ENCODE measurements around the gene AKAP12.

AKAP12 gene

DNA sequence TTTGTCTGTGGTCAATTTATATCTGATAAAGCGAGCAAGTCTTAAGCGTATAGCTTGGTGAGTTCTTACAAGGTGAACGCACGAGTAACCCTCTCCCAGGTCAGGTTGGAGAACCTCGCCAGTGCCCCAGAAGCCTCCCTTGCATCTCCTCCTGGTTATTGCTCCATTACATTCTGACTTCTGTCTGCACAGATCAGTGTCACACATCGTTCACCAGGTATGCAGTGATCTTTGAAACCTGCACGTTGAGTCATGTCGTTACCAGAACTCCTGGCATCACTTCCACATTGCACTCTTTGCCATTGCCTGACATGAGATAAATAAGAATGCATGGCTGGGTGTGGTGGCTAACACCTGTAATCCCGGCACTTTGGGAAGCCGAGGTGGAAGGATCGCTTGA is 44.2 kb downstream of the AKAP12 start:
- no peak for DNase-seq

DNA sequence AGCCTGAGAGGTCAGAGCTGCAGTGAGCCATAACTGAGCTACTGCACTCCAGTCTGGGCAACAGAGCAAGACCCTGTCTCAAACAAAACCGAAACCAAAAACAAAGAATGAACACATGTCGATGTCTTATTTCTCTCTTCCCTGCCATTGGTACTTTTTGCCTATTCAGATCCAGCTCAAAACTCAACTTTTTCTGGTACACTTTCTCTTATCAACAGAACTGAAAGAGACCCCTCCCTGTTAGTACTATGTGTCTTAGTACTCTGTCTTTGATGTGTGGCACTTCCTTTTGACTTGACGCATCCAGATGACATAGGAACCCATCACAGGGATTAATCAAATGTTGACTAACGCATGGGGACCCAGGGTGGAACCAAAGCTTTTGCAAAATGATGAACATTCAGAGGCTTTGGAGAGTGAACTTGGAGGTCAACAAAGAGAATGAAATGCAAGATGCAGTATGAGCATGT is 44.8 kb downstream of the AKAP12 start:
- DNase-seq: no peak

DNA sequence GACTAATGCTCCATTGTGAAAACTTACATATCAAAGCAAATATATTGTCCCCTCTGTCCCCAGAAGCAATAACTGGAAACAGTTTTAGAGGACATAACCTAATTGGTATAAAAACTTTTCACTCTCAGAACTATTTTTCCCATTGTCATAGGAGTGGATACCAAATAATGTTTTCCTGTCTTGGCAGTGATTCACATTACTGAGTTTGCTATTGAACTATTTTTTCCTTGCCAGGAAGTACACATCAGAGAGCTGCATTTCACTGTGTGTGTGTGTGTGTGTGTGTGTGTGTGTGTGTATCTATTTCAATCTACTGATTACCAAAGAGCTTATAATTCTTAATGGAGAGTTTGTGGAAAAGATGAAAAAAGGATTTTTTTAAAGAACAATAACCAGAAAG is 45.4 kb downstream of the AKAP12 start:
- DNase-seq: no peak

DNA sequence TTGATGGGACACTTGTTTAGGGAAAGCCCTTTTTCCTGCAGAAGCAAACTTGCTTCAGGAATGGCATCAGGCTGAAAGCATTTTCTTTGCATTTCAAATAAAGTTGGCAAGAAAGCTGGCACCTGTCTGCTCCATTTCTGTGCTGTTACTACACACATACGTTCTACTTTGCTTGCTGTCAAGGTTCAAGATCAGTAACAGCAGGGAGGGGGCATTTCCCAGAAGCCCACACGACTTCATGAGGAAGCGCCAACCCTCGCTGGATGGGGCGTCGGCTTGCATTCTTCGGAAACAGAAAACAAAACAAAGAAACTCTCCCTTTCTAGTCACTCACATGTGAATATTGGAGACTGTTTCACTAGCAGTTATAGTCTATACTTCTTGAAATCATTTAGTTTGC is 46.4 kb downstream of the AKAP12 start:
- DNase-seq: no peak

DNA sequence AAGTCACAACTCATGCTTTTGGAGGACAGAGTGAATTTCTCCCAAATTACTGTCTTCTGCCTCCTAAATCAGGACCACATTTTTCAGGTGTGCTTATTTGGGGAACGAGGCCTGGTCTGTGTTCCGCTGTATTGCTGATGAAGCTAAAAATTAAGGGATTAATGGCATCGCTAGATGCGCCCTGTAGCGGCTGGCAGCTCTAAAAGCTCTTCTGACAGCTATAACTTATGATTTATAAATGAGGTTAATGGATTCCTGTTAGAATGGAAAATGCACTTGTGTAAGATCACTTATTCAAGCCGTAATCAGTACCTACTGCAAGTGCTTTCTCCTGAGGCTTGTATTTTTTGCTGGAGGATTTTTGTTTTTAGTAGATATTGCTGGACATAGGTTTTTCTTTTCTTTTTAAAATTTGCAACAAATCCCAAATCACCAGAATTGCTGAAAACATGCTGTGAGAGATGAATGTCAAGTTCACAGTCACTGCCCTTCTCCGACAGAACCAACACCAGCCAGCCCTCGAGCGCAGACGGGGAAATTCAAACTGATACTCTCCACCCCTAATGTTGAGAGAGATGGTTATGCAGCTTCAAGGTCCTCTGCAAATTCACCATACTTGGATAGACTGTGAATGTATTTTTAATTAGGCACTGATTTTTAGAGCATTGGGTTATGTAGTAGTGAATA is 49.1 kb downstream of the AKAP12 start:
- DNase-seq: no peak

DNA sequence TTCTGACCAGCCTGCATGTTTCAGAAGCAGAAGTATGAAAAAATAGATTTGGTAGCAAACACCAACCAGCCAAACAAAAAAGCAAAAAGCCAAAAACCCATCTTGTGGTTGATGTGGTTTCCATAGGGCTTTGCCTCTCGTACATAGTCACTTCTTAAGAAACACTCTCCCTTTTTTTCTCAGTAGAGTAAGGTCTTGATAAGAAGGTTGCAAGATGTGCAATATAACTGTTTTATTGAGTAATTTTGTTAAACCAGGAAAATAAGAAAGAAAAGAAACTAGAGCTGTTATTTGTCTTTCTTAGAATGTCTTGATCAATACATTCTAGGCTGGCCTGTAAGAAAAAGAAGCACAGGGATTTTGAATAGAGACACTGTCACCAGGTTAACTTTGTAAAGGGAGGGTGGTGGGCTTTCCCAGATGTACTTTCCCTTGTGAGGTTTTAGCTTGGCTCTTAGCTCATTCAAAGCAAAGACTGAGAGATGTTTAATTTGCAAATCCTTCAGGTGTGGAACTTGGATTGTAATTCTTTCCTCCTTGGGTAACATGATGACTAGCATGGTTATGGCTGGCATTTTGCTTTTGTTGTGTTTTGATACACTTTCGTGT is 49.7 kb downstream of the AKAP12 start:
- DNase-seq: no peak

DNA sequence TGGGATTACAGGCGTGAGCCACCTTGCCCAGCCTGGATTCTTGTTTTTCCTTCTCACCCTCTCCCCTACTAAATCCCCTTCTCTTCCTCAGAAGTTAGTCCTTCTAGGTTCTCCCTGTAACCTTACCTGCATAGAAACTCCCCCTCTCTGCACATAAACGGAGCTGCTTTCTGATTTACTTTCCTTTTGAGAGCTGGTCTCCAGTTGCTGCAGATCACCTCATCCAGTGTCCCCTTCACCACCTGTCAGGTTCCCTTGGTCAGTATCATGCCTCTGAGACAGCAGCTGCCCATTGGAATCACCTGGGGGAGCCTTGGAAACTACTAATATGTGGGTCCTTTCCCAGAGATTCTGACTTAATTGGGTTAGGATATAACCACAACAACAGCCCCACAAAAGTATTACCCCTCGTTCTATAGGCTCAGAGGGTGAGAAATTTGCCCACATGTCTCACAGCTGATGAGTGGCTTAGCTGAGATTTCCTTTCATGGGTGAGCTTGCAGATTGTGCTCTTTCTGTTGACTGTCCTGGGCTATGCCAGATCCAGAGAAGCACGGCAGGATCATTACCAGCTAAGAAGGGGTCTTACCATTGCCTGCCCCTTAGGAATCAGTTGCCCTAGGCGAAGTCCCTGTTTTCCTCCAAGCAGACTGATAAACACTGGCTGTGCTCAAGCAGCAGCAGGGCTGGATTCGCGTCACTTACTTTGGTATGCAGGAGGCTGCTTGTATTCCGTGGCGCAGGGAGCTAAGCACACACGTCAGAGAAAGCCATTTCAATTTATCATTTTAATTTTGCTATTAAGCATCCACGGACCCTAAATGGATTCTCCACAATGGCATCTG is 51.3 kb downstream of the AKAP12 start:
- no peak for DNase-seq

DNA sequence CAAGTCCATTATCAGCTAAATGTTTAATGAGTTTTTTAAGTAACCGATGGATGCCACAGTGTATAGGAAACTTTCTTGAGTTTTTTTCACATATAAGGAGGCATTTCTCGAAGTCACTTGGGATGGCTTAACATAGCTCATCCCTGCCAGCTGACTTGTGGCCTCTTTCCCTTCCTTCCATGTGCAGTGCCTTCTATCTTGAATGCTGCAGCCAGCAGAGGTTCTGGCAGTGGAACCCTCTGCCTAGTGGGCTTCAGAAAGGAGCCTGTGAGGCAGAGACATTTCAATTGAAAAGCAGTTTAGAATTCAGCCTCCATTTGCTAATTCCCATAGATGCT is 51.9 kb downstream of the AKAP12 start:
- no peak for DNase-seq

DNA sequence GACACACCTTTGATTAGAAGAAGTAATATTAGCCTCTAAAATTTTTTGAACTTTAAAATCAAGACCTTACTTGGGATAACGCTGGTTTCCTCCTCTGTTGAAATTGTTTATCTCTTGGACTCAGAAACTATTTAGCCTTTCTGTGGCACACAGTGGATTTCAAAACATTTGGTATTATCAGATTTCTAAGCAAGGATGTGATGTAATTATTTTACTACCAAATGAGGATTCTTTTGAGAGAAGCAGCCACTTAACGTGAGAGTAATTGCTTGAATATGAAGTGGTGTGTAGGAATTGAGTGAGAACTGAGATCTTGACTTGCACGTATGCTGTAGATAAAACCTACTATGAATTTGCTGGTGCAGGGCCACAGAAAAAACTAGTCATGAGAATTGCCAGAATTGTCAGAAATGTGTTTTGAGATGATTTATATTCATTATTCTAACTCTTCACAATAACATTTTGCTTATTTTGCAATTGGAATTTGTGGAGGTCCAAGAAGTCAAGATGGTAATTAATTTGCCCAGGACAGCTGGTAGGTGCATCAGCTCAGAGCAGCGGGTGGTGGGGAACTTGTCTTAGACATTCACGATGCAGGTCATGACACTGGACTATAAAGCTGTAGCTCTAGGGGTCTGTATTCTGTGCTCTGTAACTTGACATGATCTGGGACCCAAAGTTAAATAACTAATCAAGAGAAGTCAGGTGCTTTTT is 53.4 kb downstream of the AKAP12 start:
- DNase-seq: no peak

DNA sequence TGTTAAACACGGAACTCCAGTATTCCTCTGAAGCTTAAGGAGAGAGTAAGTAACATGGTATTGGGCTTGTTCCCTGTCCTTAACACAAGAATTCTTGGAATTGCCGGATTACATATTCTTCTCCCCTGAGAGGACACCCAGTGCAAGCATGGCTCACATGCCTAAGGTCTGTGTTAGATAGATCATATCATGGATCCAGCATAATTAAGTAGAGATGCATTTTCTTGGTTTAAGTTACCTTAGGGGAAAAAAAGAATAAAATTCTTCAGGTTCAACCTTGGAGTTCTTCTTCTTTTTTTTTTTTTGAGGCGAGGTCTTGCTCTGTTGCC is 53.9 kb downstream of the AKAP12 start:
- DNase-seq: no peak

DNA sequence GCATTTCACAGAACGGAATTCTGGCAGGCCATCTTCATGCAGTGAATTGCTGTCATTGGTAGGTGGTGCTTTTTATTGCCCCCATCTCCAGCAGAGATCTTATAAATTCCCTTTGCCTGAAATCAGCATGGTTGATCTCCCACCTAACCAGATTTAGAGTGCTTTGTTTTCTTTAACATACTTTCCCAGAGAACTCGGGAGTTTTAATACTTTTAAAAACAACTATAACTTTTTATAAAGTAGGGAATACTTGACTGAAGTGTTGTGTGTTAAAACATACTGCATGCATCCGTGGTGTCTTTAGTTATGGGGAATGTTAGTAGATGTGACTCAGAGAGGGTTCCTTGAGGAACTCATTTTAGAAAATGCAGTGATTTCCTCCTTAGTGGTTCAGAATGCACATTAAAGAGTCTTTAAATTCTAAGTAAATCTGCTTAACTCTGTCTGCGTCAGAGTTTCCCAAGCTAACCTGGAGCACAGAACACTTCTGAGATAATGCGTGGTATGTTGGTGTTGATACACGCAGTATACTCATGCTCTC is 54.9 kb downstream of the AKAP12 start:
- no peak for DNase-seq

DNA sequence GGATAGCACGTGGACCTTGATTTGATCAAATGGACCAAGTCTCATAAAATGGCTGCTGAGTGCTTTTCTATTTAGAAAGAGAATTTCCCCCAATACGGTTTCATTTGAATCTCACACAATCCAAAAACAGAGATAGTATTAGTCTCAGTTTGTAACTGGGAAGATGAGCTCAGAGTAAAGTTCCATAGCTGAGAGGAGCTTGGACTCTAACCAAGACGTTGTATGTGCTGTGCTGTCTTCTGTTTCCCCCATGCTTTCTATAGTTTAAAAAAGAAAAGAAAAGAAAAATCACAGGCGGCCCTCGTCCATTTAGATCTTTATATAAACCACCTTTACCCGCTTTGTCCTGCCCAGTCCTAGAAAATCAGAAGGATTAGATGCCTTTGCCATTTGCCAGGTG is 58.1 kb downstream of the AKAP12 start:
- no peak for DNase-seq

DNA sequence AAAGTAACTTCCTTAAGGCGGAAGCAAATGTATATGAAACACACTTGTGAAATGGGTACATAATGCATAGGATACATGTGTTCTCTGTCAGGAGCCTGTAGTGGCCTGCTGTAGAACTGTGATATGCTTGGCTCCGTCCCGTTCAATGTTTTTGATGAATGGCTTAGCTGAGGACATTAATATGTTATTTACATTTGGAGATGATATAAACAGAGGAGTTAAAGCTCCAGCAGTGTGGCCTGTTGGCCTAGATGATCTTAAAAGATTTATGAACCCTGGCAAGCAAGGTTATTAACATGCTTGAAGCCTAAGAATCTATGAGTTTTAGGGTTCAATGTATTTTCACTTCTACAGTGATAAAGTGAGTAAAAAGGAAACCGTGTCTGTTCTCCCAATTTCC is 59.2 kb downstream of the AKAP12 start:
- no peak for DNase-seq

DNA sequence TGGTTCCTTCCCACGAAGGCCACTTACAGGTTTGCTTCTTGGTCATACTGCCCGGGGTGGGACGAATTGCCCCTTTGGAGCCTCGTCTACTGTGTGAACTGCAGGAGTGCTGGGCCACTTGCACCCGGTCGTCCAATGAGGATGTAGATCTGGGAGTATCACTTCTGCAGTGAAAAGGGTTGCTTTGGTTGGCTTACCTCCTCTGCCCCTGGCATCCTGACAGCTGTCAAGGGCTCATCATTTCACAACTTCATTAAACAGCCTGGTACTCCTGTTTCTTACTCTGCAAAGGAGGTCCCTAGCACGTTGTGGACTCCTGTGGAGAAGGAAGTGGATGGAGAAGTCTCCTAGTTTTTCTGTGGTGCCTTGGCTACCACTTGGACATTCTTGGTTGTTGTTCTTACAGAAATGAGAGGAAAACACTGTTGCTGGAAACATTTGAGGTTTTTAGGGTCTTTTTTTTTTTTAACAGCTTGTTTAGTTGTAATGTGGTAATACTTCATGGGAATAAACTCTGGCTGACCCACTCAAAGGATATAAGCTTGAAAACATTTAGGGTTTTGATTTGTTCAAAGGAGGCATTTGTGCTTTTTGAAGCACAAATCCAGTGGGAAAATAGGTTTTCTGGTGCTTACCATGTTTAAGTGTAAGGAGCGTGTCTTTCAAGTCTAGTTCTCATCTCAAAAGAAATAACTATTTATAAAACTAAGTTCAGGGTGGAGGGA is 60.7 kb downstream of the AKAP12 start:
- no peak for DNase-seq

DNA sequence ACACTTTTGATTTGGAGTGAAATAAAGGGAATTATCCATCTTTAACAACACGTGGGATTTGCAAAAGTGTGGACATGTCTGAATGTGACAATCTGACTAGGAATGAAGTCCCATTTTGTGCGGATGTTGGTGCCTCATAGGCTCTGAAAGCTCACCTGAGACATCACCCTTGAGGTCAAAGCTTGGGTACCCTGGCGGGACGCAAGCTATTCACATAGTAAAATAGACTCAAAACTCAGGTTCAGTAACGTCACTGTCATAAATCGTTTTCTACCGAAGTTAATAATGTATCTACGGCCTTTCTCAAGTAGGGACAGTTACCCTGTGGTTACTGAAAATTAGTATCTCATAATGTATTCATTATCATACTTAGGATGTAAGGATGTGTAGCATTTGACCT is 61.8 kb downstream of the AKAP12 start:
- no peak for DNase-seq

DNA sequence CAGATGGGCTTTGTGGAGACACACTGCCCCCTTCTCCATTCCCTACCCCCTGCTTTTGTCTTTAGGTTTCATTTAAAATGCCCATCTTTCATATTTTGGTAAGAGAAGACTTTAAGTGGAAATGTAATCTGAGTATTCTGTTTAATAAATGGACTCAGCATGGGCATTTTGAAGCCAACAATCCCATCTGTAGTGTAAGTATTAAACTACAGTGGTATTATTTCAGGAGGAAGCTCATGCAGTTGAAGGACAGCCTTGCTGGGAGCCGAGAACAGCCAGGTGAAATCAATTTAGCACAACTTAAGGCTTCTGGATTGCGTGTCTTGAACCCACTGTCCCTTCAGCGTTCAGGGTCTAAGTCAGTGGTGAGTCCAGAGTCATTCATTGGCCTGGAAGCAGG is 63.5 kb downstream of the AKAP12 start:
- DNase-seq: no peak

DNA sequence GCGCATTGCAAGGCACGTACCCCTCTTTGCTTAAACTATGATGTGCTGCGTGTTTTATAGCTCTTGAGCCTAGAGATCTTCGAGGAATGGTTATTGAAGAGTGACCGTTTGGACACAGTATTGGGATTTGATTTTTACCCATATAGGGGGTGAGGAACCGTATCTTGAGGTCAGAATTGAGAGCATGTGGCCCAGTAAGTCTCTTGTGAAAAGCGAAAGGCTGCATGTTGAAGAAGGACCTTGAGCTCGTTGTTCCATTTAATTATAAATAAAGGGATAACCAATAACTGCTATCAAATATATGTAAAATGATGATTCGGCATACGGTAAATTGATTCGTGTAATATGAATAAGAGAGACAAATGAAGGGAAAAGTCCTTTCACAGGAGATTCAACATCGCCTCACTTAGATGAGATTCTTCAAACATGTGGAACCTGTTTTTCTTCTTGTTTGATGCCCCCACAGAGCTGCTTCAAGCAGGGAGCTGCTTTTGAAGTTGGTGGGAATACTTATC is 66.6 kb downstream of the AKAP12 start:
- no peak for DNase-seq

DNA sequence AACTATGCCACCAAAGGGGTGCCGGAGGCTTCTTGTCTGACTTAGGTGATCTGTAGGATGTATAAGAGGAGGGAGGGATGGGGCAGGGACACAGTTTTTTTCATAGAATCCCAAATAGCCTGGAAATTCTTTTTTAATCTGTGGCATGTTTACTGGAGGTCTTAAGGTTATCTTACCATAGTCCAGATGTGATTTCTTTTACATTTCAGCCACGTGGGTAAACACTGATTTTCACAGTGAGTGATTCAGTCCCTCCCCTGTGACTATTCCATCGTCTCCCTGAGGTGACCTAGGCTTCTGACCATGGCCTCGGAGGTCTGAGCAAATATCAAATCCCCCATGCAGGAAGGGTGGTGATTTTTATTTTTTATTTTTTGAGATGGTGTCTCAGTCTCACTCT is 67.7 kb downstream of the AKAP12 start:
- no peak for DNase-seq

DNA sequence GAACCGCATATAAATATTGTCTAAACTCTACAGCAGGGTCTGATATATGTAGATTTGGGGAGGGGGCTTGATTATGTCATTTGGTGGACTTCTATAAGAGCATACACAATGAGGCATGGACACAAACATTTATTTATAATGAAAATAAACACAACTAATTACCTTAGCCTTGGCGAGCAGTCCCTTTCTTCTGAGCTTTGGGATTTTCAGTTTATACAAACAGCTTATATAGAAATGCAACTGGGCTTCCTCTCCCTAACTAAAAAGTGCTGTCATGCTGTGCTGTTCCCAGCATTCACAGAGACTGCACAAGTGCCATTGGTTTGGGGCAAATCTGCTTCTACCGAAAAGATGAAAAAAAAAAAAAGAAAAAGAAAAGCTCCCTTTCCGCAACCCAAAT is 69.9 kb downstream of the AKAP12 start:
- DNase-seq: no peak

DNA sequence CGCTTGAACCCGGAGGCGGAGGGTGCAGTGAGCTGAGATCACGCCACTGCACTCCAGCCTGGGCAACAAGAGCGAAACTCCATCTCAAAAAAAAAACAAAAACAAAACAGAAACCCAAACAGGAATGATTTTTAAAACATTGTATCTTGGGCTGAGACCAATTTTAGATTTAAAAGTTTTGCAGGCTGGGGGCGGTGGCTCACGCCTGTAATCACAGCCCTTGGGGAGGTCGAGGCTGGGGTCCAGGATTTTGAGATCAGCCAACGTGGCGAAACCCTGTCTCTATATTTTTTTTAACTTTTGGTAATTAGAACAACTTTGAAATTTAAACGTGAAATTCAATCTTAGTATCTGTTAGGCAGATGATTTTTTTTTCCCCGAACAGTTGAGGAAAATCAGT is 70.5 kb downstream of the AKAP12 start:
- DNase-seq: no peak

DNA sequence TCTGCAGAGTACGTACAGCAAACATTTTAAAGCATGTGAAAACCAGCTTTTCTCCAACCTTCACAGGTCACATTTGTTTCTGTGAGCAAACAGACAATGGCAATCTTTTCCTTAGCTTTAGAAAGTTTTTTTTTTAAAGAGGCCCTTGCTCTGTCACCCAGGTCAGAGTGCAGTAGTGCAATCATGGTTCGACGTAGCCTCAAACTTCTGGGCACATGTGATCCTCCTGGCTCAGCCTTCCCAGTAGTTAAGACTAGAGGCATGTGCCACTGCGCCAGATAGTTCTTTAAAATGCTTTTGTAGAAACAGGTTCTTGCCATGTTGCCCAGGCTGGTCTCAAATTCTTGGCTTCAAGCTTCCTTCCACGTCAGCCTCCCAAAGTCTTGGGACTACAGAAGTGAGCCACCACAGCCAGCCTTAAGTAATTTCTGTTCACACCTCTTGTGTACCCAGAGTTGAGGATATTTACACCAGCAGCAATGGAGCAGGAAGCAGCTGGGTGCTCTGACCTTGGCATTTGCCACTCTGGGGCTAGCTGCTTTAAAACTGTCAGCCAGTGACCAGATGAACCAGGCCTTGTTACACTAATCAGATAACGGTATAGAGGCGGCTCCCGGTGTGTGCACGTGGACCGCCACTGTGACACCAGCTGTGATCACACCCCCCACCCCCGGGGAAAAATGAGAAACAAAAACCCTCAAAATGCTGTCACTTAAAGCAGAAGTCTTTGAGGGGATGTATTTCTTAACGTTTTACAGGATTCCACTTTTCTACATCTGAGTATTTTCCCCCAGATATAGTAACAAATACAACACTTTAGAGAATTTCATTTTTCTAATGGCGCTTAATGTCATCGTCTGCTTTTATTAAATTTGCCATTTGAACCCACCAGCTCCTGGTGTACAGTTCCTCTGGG is 71.3 kb downstream of the AKAP12 start:
- no peak for DNase-seq

All from inflammatory macrophage treated with lipopolysaccharide for 4 hours (primary cell).